ENCODE results near the gene COL1A1. TPM values are rescaled to one million over a fixed set of nuclear protein-coding genes. Genes with fewer than 3 reads are reported as not detected.

The COL1A1 gene
- total RNA-seq, 4 donors from 2014 or later: 11.3 to 287 (median 31.9) TPM

DNA sequence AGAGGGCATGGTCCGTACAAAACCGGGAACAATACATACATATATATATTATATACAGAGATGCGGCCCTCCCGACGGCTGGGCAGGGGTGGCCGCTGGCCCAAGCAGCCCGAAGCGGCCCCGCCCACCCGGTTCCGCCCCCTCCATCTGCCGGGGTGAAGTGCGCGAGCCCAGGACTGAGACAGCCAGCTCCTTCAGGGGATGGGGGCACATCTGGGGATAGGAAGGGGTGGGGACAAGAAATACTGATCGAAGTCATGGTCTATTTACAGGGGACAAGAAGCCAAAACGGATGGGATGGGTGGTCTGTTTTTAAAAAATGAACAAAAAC, 67.7 kb downstream of the COL1A1 start:
- Histone ChIP-seq H3K27me3 (peaks cover 0 to 11% of the 10 kb centered on the region in 2 donors), H3K4me3 (no peak overlapping the region), H3K36me3 (peaks cover 0 to 45% (median 3%) of the 10 kb centered on the region in 3 donors), H3K9me3 (no peaks in the 10 kb centered on the region), H3K27ac (no peak overlapping the region), H3K4me1 (peaks cover 0 to 30% (median 14%) of the 10 kb centered on the region in 4 donors)
- TF ChIP-seq POLR2A (IDR thresholded peaks at IDR 0.05): no peak
- TF ChIP-seq, protein P1, sequence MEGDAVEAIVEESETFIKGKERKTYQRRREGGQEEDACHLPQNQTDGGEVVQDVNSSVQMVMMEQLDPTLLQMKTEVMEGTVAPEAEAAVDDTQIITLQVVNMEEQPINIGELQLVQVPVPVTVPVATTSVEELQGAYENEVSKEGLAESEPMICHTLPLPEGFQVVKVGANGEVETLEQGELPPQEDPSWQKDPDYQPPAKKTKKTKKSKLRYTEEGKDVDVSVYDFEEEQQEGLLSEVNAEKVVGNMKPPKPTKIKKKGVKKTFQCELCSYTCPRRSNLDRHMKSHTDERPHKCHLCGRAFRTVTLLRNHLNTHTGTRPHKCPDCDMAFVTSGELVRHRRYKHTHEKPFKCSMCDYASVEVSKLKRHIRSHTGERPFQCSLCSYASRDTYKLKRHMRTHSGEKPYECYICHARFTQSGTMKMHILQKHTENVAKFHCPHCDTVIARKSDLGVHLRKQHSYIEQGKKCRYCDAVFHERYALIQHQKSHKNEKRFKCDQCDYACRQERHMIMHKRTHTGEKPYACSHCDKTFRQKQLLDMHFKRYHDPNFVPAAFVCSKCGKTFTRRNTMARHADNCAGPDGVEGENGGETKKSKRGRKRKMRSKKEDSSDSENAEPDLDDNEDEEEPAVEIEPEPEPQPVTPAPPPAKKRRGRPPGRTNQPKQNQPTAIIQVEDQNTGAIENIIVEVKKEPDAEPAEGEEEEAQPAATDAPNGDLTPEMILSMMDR (IDR thresholded peaks at IDR 0.05): no peak
- no peak for DNase-seq

Small RNAs within 50 kb of the gene (small RNA-seq; reads per million reads assigned to genes)
- 0 reads per million in 2 donors for gene SUMO2P7

Other genes starting within 250 kb of the COL1A1 start
- gene DLX4, start 232.4 kb downstream of the COL1A1 start, total RNA-seq: not detected
- gene DLX3, start 206.4 kb downstream of the COL1A1 start, total RNA-seq: not detected
- 100 to 1,000 TPM in 3 of 4 donors, 10 to 100 TPM in 1; 71.0 to 285 (median 247) TPM for gene ITGA3, start 145.5 kb downstream of the COL1A1 start, total RNA-seq
- 100 to 1,000 TPM in 3 of 4 donors, 10 to 100 TPM in 1; 23.1 to 283 (median 164) TPM for gene PDK2, start 106.3 kb downstream of the COL1A1 start, total RNA-seq
- gene SAMD14, start 71.5 kb downstream of the COL1A1 start, total RNA-seq: 1 to 10 TPM in 2 of 4 donors, under 1 TPM in 2; 0.53 to 2.5 (median 1.0) TPM
- gene PPP1R9B, start 51.0 kb downstream of the COL1A1 start, total RNA-seq: 10 to 100 TPM; 18.0 to 40.4 (median 32.9) TPM
- 1 to 10 TPM in 3 of 4 donors, not detected in 1; 2.9 to 3.5 (median 3.5) TPM for gene SGCA, start 35.6 kb downstream of the COL1A1 start, total RNA-seq
- 10 to 100 TPM in 3 of 4 donors, under 1 TPM in 1; 0.83 to 86.0 (median 50.6) TPM for gene TMEM92, start 72.8 kb upstream of the COL1A1 start, total RNA-seq
- 10 to 100 TPM; 17.7 to 41.3 (median 27.1) TPM for gene XYLT2, start 144.5 kb upstream of the COL1A1 start, total RNA-seq
- gene MRPL27, start 171.6 kb upstream of the COL1A1 start, total RNA-seq: 10 to 100 TPM; 14.0 to 72.8 (median 64.4) TPM
- gene EME1, start 171.6 kb upstream of the COL1A1 start, total RNA-seq: 10 to 100 TPM in 1 of 4 donors, 1 to 10 TPM in 2, under 1 TPM in 1; 0.53 to 23.1 (median 1.9) TPM
- 10 to 100 TPM; 57.0 to 89.1 (median 73.2) TPM for gene LRRC59, start 195.9 kb upstream of the COL1A1 start, total RNA-seq
- gene ACSF2, start 224.6 kb upstream of the COL1A1 start, total RNA-seq: 100 to 1,000 TPM; 143 to 278 (median 189) TPM